HFF-Myc (cell line): Measurements from ENCODE around the gene CDH13.

Source experiments
- DNase-seq: peaks from one replicate; pipeline ENCODE4 v3.0.0-alpha.2; 2011; ENCODE audit warnings: low read depth; ENCODE audit errors: extremely low read depth
- H3K4me3 ChIP-seq: replicated peaks from 2 replicates; pipeline ENCODE4 v1.5.1; 2011; ENCODE audit warnings: low read depth, mild to moderate bottlenecking, control low read depth, low read length
- CTCF ChIP-seq: IDR thresholded peaks from 2 replicates; pipeline ENCODE4 v1.5.1; 2012; ENCODE audit warnings: mild to moderate bottlenecking, low read depth, low read length, control low read depth; ENCODE audit errors: missing control alignments

Gene CDH13

GRCh38 chr16:83746611-83747010 lies 1119.8 kb downstream of the CDH13 start:
- TF ChIP-seq CTCF: no peak
- no peak for DNase-seq
- no peak overlapping the region for H3K4me3 ChIP-seq

GRCh38 chr16:83747936-83748335 lies 1121.2 kb downstream of the CDH13 start:
- no peak for DNase-seq
- no peak overlapping the region for H3K4me3 ChIP-seq
- TF ChIP-seq CTCF: no peak

GRCh38 chr16:83755391-83755790 lies 1128.6 kb downstream of the CDH13 start:
- no peak for TF ChIP-seq CTCF
- no peak overlapping the region for H3K4me3 ChIP-seq
- no peak for DNase-seq

GRCh38 chr16:83762141-83762991 lies 1135.6 kb downstream of the CDH13 start:
- no peak for TF ChIP-seq CTCF
- no peak overlapping the region for H3K4me3 ChIP-seq
- no peak for DNase-seq

- no peak for TF ChIP-seq CTCF
- H3K4me3 ChIP-seq: no peak overlapping the region
- no peak for DNase-seq
These were observed 1136.2 kb downstream of the CDH13 start for GRCh38 chr16:83762992-83763358.

GRCh38 chr16:83768986-83769385 lies 1142.2 kb downstream of the CDH13 start:
- DNase-seq: no peak
- TF ChIP-seq CTCF: no peak

More at GRCh38 chr16:83768986-83769385, 1142.2 kb downstream of the CDH13 start:
- no peak overlapping the region for H3K4me3 ChIP-seq
